HG02870 (cell line): ENCODE results near the gene PPP6R2.
"Not testable (repeated sequence)": the region's sequence is repeated elsewhere in the genome, so short reads cannot be mapped to it uniquely, and the experiment has no call there.

Experiments
- ATAC-seq: cut with Tn5 transposase; IDR thresholded peaks from one replicate; pipeline ENCODE4 v1.9.1; 2021; ENCODE audit warnings: mild to moderate bottlenecking, moderate library complexity; ENCODE audit not compliant: unreplicated experiment

The PPP6R2 gene

GRCh38 chr22:50422961-50423815 lies 80.1 kb downstream of the PPP6R2 start:
- ATAC-seq, result no peak

- ATAC-seq, result no peak
Measured at GRCh38 chr22:50423956-50424355, 80.8 kb downstream of the PPP6R2 start.

- ATAC-seq, result no peak
Measured at GRCh38 chr22:50425179-50425916, 82.2 kb downstream of the PPP6R2 start.

- ATAC-seq, result no peak
Measured at GRCh38 chr22:50432131-50432876, 89.2 kb downstream of the PPP6R2 start.

GRCh38 chr22:50432877-50433510 lies 89.9 kb downstream of the PPP6R2 start:
- ATAC-seq, result not testable (repeated sequence)

GRCh38 chr22:50434849-50435248 lies 91.7 kb downstream of the PPP6R2 start:
- ATAC-seq, result no peak

- no peak for ATAC-seq
Measured at GRCh38 chr22:50435291-50436014, 92.3 kb downstream of the PPP6R2 start.

- no peak for ATAC-seq
Measured at GRCh38 chr22:50436015-50436830, 93.1 kb downstream of the PPP6R2 start.

- no peak for ATAC-seq
Measured at GRCh38 chr22:50436841-50437341, 93.8 kb downstream of the PPP6R2 start.

GRCh38 chr22:50437511-50438304 lies 94.6 kb downstream of the PPP6R2 start:
- ATAC-seq, result no peak

- ATAC-seq, result no peak
Measured at GRCh38 chr22:50438305-50439275, 95.5 kb downstream of the PPP6R2 start.

GRCh38 chr22:50439314-50439870 lies 96.3 kb downstream of the PPP6R2 start:
- ATAC-seq, result no peak

- ATAC-seq, result no peak
Measured at GRCh38 chr22:50439871-50440331, 96.8 kb downstream of the PPP6R2 start.

GRCh38 chr22:50440544-50441249 lies 97.6 kb downstream of the PPP6R2 start:
- ATAC-seq, result no peak

- no peak for ATAC-seq
Measured at GRCh38 chr22:50441428-50441993, 98.4 kb downstream of the PPP6R2 start.

GRCh38 chr22:50443197-50443596 lies 100.1 kb downstream of the PPP6R2 start:
- ATAC-seq, result no peak
